ENCODE results near the gene COA8. TPM values are rescaled to one million over a fixed set of nuclear protein-coding genes. Genes with fewer than 3 reads are reported as not detected.

The COA8 gene
- total and polyA plus RNA-seq, 9 of the 15 experiments (the other 6 are each of a cell fraction or from before 2014, with no cell fraction given) = 5.0 to 35.3 (median 25.7) TPM

DNA sequence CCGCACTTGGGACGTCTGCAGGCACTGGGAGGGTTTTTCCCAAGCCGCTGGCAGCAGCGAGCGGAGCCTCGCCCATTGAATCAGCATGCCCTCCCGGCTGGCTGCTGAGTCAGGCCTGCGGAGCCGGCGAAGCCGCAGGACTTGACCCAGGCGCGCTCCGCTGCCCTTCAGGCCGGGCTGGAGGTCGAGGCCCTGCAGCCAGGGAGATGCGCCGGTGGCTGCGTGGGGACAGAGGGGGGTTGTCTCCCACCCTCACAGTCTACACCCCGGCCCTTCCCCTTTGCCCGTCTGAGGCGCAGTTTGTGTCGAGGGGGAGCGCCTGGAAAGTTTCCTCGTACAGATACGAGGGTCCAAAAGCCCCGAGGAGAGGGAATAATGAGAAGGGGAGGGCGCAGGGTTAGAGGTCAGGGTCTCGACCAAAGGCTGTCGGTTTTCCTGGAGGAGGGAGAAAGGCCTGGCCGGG, 65.5 kb downstream of the COA8 start (continued):
- peak; percentile 55; the same call in 1 of the 2 replicates for TF ChIP-seq THAP12 (CRISPR knock-in tag; IDR thresholded peaks at IDR 0.05)
- TF ChIP-seq RB1 (IDR thresholded peaks at IDR 0.05; ENCODE audit: low read depth) = peak; percentile 24; the same call in 1 of the 2 replicates
- TF ChIP-seq, protein P1, sequence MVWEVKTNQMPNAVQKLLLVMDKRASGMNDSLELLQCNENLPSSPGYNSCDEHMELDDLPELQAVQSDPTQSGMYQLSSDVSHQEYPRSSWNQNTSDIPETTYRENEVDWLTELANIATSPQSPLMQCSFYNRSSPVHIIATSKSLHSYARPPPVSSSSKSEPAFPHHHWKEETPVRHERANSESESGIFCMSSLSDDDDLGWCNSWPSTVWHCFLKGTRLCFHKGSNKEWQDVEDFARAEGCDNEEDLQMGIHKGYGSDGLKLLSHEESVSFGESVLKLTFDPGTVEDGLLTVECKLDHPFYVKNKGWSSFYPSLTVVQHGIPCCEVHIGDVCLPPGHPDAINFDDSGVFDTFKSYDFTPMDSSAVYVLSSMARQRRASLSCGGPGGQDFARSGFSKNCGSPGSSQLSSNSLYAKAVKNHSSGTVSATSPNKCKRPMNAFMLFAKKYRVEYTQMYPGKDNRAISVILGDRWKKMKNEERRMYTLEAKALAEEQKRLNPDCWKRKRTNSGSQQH (CRISPR knock-in tag; IDR thresholded peaks at IDR 0.05) = no peak
- peak in 1 of 2 experiments; percentile 13; a peak in 1 of 4 replicates for TF ChIP-seq SIN3A (IDR thresholded peaks at IDR 0.05; ENCODE audit: borderline replicate concordance in 2 of 2, control insufficient read depth in 1 of 2, low read depth in 2 of 2, low read length in 2 of 2)
- peak; percentile 94 for TF ChIP-seq MGA (IDR thresholded peaks at IDR 0.05)
- peak; percentile 70 for TF ChIP-seq ZNF644 (tag; IDR thresholded peaks at IDR 0.05; ENCODE audit: low read depth)
- TF ChIP-seq MTA3 (IDR thresholded peaks at IDR 0.05; ENCODE audit: borderline replicate concordance) = 0 out of 2 replicates have a peak, but pooled peaks have one; percentile 45
- 0 out of 2 replicates have a peak, but pooled peaks have one; percentile 20 for TF ChIP-seq MYNN (IDR thresholded peaks at IDR 0.05)
- no peak for TF ChIP-seq MYNN (CRISPR knock-in tag; IDR thresholded peaks at IDR 0.05)
- 0 out of 2 replicates have a peak, but pooled peaks have one; percentile 47 for TF ChIP-seq HNRNPL (IDR thresholded peaks at IDR 0.05; ENCODE audit: low read depth, low read length)
- TF ChIP-seq KDM5B (IDR thresholded peaks at IDR 0.05; ENCODE audit: insufficient replicate concordance, low read depth, low read length) = peak; percentile 69
- no peak for TF ChIP-seq XRCC4 (IDR thresholded peaks at IDR 0.05; ENCODE audit: extremely low read depth, insufficient read depth, insufficient read length)
- no peak for TF ChIP-seq SMAD3 (CRISPR knock-in tag; conservative IDR thresholded peaks at IDR 0.05)
